Motor neuron (in vitro differentiated cells): ENCODE data around the gene TAMALIN. TPM values are rescaled to one million over a fixed set of nuclear protein-coding genes. Genes with fewer than 3 reads are reported as not detected.

Source experiments
- ATAC-seq, 8 experiments: fragments of 200-7000 bp; cut with Tn5 transposase; replicated peaks in 6 of 8; 2 replicates each; pipeline ENCODE4 v1.8.0; 2021; ENCODE audit warnings: mild to moderate bottlenecking in 8 of 8, moderate library complexity in 8 of 8
- H3K27ac ChIP-seq, 2 donors: fragments of 250-450 bp; sonication (Bioruptor Pico); 2 replicates each; pipeline ENCODE4 v1.9.0; 2021; ENCODE audit warnings: antibody characterized with exemption in 2 of 2, mild to moderate bottlenecking in 2 of 2, moderate library complexity in 1 of 2
- H3K4me1 ChIP-seq, 2 donors: fragments of 250-450 bp; sonication (Bioruptor Pico); replicated peaks in 1 of 2; 2 replicates each; pipeline ENCODE4 v1.6.1; 2021; ENCODE audit warnings: antibody characterized with exemption in 2 of 2, mild to moderate bottlenecking in 2 of 2, moderate library complexity in 1 of 2
- H3K4me3 ChIP-seq, 5 donors: fragments of 250-450 bp; sonication (Bioruptor Pico); 2 replicates each; pipeline ENCODE4 v1.9.0; 2021; ENCODE audit warnings: antibody characterized with exemption in 5 of 5, mild to moderate bottlenecking in 5 of 5, moderate library complexity in 4 of 5
- WGBS, 10 experiments: fragments of 450-650 bp; shearing (Covaris generic); methylation state at CpG; one replicate each; pipeline ENCODE4 v1.0.0; 2022; 5-methylcytosine and 5-hydroxymethylcytosine counted together
- in situ Hi-C, 9 experiments: fragments of 400-800 bp; cut with MboI; loops; one replicate each; pipeline ENCODE4 v1.15.0; 2021; ENCODE audit warnings: low sequenced_read_pairs in 9 of 9, low pct_unique_long_range_greater_than_20kb in 2 of 9; ENCODE audit not compliant: unreplicated experiment in 9 of 9
- total RNA-seq, 8 experiments: library from RNA; unstranded; fragments of 300-600 nt; gene quantifications; 2 replicates each; pipeline versions ENCODE4 v1.2.3 to v1.2.4, GENCODE V29; 2022

Gene TAMALIN
- total RNA-seq, 8 experiments from 2014 or later = 2.9 to 45.8 (median 5.7) TPM

DNA sequence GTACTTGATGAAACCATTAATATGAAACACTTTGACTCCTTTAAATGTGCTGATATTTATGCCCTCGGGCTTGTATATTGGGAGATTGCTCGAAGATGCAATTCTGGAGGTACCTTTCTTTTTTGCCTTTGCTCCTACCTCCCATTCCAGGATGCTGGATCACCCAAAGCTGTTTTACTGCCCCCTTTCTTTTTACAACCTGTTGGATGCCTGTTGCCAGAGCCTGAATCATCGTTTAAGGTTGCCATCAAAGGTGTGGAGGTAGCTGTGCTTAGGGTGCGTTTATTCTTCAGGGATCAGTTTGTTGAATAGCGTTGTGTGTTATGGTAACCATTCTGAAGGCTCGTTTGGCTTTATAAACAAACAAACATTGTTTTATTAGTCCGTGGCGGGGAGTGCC, 19.9 kb upstream of the TAMALIN start:
- WGBS, 10 experiments = 52 to 97% (median 87%) methylated on average over 2 to 8 of the region's 8 CpGs
- Histone ChIP-seq H3K4me1 (no peaks in the 10 kb centered on the region), H3K27ac (no peak overlapping the region), H3K4me3 (no peak overlapping the region)
- no peak for ATAC-seq
- in situ Hi-C loops = loop anchor here in 2 of 9 experiments (25.0 kb wide), 2 partner anchors 100 to 575 kb away; partner anchors contain the start of genes ANKRD33 (in 1 of the 2) and SLC4A8 (in 1 of the 2)

DNA sequence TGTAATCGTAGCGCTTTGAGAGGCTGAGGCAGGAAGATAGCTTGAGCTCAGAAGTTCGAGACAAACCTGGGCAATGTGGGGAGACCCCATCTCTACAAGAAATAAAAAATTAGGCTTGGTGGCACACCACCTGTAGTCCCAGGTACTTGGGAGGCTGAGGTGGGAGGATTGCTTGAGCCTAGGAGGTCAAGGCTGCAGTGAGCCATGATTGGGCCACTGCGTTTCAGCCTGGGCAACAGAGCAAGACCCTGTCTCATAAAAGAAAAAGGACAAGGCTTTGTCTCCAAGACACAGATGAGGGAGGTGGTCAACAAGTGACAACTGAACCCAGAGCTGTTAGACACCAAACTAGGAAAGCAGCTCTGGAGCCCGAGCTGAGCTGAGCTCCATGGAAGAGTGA, 14.5 kb upstream of the TAMALIN start:
- Histone ChIP-seq H3K27ac (no peak overlapping the region), H3K4me3 (no peak overlapping the region), H3K4me1 (peaks cover 3% of the 10 kb centered on the region in 2 donors)
- ATAC-seq = no peak
- 0 to 100% (median 100%) methylated on average over 1 to 4 of the region's 5 CpGs; no CpG with 5 or more reads in 4 of the 10 experiments for WGBS, 10 experiments
- in situ Hi-C loops = loop anchor here in 2 of 9 experiments (25.0 kb wide), 2 partner anchors 105 to 580 kb away; partner anchors contain the start of genes ANKRD33 (in 1 of the 2) and SLC4A8 (in 1 of the 2)

DNA sequence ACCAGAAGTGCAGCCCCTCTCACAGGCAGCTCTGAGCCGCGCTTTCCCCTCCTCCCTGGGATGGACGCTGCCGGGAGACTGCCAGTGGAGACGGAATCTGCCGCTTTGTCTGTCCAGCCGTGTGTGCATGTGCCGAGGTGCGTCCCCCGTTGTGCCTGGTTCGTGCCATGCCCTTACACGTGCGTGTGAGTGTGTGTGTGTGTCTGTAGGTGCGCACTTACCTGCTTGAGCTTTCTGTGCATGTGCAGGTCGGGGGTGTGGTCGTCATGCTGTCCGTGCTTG, 12.3 kb upstream of the TAMALIN start:
- ATAC-seq = no peak
- Histone ChIP-seq H3K4me3 (no peak overlapping the region), H3K4me1 (peaks cover 3% of the 10 kb centered on the region in 2 donors), H3K27ac (no peak overlapping the region)
- 82 to 100% methylated on average over 2 to 3 of the region's 17 CpGs; no CpG with 5 or more reads in 8 of the 10 experiments for WGBS, 10 experiments
- in situ Hi-C loops = loop anchor here in 2 of 9 experiments (25.0 kb wide), 2 partner anchors 107 to 582 kb away; partner anchors contain the start of genes ANKRD33 (in 1 of the 2) and SLC4A8 (in 1 of the 2)

DNA sequence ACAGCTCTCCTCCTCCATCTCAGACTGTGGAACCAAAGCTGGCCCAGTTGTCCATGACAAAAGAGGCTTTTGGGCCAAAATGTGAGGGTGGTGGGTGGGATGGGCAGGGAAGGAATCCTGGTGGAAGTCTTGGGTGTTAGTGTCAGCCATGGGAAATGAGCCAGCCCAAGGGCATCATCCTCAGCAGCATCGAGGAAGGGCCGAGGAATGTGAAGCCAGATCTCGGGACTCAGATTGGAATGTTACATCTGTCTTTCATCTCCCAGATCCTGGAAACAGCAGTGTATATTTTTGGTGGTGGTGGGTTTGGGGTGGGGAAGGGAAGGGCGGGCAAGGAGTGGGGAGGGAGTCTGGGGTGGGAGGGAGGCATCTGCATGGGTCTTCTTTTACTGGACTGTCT, 11.8 kb upstream of the TAMALIN start:
- in situ Hi-C loops = loop anchor here in 2 of 9 experiments (25.0 kb wide), 2 partner anchors 108 to 583 kb away; partner anchors contain the start of genes ANKRD33 (in 1 of the 2) and SLC4A8 (in 1 of the 2)
- ATAC-seq = no peak
- H3K27ac ChIP-seq = no peak overlapping the region
- no peak overlapping the region for H3K4me3 ChIP-seq
- no CpG with 5 or more reads among the region's 4 CpGs for WGBS, 10 experiments
- peaks cover 3% of the 10 kb centered on the region in 2 donors for H3K4me1 ChIP-seq

DNA sequence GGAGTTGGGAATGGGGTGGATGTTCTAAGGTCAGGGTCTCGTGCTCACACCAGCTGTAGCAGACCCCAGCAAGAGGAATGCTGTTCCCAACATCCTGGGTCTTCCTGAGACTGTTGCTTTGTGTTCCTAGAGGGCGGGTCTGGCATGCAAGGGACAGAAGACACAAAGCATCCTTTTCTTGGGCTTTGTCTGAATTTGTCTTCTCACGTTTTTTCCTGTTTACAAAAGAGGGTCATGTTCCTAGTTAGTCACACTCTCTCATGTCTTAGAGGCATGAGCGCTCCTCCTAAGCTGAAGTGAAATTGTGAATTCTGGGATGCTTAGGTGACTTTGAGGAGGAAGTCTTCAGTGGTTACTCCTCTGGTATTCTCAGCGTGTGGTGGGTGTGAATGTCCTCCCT, 9.6 kb upstream of the TAMALIN start:
- WGBS, 10 experiments = 28 to 100% (median 80%) methylated on average over 1 to 4 of the region's 5 CpGs; no CpG with 5 or more reads in 1 of the 10 experiments
- in situ Hi-C loops = loop anchor here in 2 of 9 experiments (25.0 kb wide), 2 partner anchors 110 to 585 kb away; partner anchors contain the start of genes ANKRD33 (in 1 of the 2) and SLC4A8 (in 1 of the 2)

DNA sequence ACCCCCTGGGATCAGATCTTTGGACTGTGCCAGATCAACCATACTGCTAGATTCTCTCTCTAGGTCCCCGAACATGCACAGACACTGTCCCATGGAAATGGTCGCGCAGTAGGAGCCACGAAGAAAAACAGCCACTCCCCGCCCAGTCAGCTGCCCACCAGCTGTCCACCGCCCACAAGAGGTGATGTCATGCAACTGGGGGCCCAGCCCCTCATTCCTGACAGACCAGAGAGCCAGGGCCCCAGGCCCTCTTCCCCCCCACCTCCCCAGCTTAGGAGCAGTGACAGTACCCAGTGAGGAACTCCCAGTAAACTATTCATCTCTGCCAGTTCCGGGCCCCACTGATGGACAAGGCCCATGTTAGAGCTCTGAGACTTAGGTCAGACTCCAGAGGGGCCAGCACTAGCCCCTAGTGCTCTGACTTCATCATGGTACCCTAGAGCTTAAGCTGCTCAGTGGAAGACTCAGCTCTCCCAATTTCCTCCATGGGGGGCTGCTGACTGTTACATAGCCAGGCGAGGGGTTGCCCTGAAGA, 3.7 kb upstream of the TAMALIN start:
- Histone ChIP-seq H3K27ac (no peak overlapping the region), H3K4me1 (peaks cover 11 to 19% of the 10 kb centered on the region in 2 donors), H3K4me3 (no peak overlapping the region)
- 80 to 100% (median 80%) methylated on average over 1 of the region's 8 CpGs; no CpG with 5 or more reads in 7 of the 10 experiments for WGBS, 10 experiments
- ATAC-seq = no peak
- in situ Hi-C loops = no loop called here

More for the DNA sequence above, 9.6 kb upstream of the TAMALIN start:
- no peak overlapping the region for H3K4me3 ChIP-seq
- no peak overlapping the region for H3K27ac ChIP-seq
- H3K4me1 ChIP-seq = peaks cover 3% of the 10 kb centered on the region in 2 donors
- ATAC-seq = no peak

DNA sequence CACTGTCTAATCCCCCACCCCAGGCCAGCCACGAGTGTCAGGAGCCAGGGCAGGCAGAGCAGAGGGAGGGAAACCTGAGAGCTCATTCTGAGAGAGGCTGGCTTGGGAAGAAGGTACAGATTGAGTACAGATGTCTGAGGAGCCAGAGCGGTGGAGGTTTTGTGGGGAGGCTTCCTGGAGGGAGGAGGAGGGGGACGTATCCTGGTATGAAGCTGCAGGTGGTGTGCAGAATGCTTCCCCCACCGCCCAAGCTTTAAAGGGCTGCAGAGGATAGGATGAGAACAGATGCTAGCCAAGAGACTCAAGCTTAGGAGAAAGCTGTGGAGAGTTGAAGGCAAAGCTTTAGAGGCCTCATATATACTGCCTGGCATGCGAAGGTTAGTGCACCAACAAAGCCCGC, 3.2 kb upstream of the TAMALIN start:
- peaks cover 11 to 19% of the 10 kb centered on the region in 2 donors for H3K4me1 ChIP-seq
- H3K27ac ChIP-seq = no peak overlapping the region
- no peak overlapping the region for H3K4me3 ChIP-seq
- 67 to 100% (median 93%) methylated on average over 1 to 3 of the region's 6 CpGs; no CpG with 5 or more reads in 4 of the 10 experiments for WGBS, 10 experiments
- ATAC-seq = no peak
- in situ Hi-C loops = no loop called here

DNA sequence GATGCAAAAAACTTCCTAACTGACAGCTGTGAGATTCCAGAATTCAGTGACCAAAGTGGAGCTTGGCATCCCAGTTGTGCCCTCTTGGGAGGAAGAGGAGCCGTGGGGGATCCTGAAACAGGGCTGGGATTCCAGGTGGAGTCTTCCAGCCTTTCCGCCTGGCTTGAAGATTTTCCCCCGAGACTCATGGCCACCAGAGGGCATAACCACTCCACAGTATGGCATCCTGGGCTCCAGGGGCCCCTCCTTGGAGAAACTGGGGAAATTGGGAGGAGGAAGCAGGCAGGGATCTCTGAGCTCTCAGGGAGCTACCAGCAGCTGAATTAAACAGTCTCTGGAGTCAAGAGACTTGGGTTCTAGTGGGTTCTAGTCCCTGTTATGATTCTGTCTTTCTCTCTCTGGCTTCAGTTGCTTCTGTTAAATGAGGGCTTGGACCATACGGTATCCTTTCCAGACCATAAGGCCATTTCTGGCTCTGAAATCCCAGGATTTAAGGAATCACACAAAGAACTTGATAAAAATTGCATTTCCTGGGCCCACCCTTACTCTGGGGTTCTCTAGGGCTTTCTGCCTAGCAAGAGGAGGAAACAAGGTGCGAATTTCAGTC, 2.6 kb upstream of the TAMALIN start:
- peaks cover 11 to 19% of the 10 kb centered on the region in 2 donors for H3K4me1 ChIP-seq
- peak in 5 of 8 experiments; percentile 7 to 40 (median 18) for ATAC-seq
- H3K4me3 ChIP-seq = no peak overlapping the region
- WGBS, 10 experiments = 20 to 100% (median 79%) methylated on average over 1 to 5 of the region's 5 CpGs; no CpG with 5 or more reads in 2 of the 10 experiments
- no peak overlapping the region for H3K27ac ChIP-seq
- in situ Hi-C loops = no loop called here

DNA sequence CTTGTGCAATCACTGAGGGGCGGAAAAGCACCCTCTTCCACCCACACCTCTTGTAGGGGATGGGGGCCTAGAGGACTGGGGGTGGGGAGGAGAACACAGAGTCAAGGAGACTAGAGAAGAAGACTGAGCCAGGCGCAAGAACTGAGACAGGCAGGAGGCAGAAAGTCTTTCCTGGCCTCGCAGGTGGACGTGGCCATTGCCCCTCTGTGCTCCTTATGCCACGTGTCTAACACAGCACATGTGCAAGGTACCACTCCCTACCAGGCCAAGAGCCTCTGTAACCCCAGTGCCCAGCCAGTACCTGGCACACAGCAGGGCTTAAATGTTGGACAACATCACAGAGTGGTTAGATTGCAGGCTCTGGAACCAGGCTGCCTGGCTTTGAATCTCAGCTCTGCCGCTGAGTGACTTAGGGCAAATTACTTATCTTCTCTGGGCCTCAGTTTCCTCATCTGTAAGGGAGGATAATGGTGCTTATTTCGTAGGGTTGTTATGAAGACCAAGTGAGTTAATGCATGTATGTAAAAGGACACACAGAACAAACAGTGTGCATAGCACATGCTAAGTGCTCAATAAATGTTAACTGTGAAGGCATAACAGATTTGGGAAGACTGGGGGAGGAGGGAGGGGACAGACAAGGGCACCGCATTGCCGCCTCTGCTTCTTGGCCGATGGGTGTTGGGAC, 1.4 kb upstream of the TAMALIN start:
- WGBS, 10 experiments = 82 to 100% (median 86%) methylated on average over 1 to 4 of the region's 10 CpGs; no CpG with 5 or more reads in 5 of the 10 experiments
- in situ Hi-C loops = no loop called here
- no peak for ATAC-seq
- no peak overlapping the region for H3K27ac ChIP-seq
- H3K4me3 ChIP-seq = no peak overlapping the region
- peaks cover 20 to 29% of the 10 kb centered on the region in 2 donors for H3K4me1 ChIP-seq

DNA sequence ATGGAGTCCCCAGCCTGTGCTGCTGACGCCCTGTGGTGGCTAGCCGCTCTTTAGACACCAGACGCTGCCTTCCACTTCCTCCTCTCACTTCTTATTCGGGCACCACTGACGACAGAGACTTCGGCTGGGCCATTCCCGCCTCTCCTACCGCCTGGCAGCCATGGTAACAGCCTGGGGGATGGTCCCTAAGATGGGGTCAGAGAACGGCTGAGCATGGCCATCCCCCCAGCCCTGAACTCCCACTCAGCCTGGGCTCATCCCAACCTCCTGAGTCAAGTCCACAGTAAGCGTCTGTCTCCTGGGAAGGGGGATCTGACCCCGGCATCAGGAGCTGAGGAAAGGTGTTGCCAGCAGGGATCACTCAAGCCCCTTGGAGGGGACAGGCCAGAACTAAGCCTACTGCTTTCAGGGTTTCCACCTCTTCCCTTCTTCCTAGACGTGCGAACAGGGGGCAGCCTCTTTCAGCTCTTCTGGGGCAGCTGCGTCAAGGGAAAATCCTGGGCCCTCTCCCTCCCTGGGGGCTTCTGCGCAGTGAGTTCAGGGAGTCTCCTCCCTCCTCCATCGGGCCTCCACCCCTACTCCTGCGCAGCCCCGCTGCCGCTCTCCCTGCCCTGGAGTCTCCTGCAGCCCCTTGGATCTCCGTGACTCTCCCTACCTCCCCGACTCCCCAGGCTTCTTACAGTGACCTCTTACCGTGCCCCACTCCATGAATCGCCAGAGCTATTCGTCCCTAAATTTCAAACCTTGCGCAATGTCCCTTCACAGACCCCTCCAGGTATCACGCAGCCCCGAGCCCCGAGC, 643 bp upstream of the TAMALIN start:
- peaks cover 28 to 36% of the 10 kb centered on the region in 2 donors for H3K4me1 ChIP-seq
- no peak overlapping the region for H3K27ac ChIP-seq
- H3K4me3 ChIP-seq = peak overlapping the region; percentile 16 to 49 (median 34)
- 14 to 100% (median 20%) methylated on average over 1 to 6 of the region's 28 CpGs; no CpG with 5 or more reads in 5 of the 10 experiments for WGBS, 10 experiments
- ATAC-seq = peak in 5 of 8 experiments; percentile 4 to 42 (median 33)
- in situ Hi-C loops = no loop called here

DNA sequence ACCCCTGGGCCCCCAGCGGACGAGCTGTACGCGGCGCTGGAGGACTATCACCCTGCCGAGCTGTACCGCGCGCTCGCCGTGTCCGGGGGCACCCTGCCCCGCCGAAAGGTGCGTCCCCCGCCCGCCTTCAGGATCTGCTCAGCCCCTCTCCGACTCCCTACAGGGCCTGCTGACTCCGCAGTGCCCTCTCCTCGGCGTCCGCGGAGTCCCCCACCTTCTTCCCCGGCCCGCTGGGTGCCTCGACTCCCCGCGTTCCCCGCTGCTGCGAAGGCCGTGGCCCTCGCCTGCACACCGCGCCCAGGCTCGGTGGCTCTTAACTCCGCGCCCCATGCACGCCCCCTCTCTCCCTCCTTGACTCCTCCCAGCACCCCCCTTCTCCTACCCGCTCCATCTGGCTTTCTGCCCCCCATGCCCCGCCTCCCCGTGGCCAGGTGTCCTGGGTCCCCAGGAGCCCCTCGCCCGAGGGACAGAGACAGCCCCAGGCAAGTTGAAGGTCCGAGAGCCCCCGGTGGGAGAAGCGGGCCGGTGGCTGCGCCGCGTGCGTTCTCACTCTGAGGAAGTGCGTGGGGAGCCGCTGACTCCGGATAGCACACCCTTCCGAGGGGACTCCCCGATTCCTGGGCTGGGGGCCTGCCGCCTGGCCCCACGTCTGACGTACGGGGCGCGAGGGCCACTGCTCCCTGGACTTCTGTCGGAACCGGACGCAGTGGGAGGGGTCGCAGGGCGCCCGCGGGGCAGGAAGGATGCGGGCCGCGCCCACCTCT, 594 bp downstream of the TAMALIN start:
- in situ Hi-C loops = no loop called here
- Histone ChIP-seq H3K4me3 (peak overlapping the region; percentile 16 to 49 (median 34)), H3K4me1 (peaks cover 34 to 39% of the 10 kb centered on the region in 2 donors), H3K27ac (no peak overlapping the region)
- 0 to 30% methylated on average over 2 to 4 of the region's 72 CpGs; no CpG with 5 or more reads in 8 of the 10 experiments for WGBS, 10 experiments
- peak in 5 of 8 experiments; percentile 3 to 23 (median 6) for ATAC-seq
